Astrocyte of the cerebellum (primary cell): ENCODE data around the gene CLASP1.

Experiments used
- DNase-seq: peaks from one replicate; pipeline ENCODE4 v3.0.0-alpha.2; 2011; ENCODE audit warnings: low read depth
- H3K4me3 ChIP-seq: 2 replicates; pipeline ENCODE4 v1.5.1; 2011; ENCODE audit warnings: mild to moderate bottlenecking, low read depth, low read length, moderate library complexity
- in situ Hi-C: cut with HindIII; loops from 2 replicates; pipeline ENCODE4 v1.10.0; 2017; ENCODE audit warnings: low sequenced_read_pairs
- TF ChIP-seq, protein P1 (sequence below): IDR thresholded peaks from 2 replicates; pipeline ENCODE4 v1.5.1; 2012; ENCODE audit warnings: low read length, low read depth, moderate library complexity, mild to moderate bottlenecking; ENCODE audit errors: missing control alignments

The CLASP1 gene

DNA sequence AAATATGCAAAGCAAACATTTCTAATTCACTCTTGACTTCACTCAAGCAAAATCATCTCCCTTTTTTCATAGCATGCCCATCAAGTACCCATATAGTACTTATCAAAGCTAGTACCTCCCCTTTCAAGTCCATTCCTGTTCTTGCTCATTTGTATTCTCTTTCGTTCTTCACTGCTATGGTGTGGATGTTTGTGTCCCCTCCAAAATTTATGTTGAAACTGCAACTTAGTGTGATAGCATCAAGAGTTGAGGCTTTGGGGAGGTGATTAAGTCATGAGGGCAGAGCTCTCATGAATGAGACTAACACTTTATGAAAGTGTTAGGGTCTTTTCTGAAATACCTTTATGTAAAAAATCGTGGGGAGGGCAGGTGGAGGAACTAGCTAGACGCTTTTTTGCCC, 65.7 kb downstream of the CLASP1 start:
- H3K4me3 ChIP-seq: no peak overlapping the region
- TF ChIP-seq, protein P1, sequence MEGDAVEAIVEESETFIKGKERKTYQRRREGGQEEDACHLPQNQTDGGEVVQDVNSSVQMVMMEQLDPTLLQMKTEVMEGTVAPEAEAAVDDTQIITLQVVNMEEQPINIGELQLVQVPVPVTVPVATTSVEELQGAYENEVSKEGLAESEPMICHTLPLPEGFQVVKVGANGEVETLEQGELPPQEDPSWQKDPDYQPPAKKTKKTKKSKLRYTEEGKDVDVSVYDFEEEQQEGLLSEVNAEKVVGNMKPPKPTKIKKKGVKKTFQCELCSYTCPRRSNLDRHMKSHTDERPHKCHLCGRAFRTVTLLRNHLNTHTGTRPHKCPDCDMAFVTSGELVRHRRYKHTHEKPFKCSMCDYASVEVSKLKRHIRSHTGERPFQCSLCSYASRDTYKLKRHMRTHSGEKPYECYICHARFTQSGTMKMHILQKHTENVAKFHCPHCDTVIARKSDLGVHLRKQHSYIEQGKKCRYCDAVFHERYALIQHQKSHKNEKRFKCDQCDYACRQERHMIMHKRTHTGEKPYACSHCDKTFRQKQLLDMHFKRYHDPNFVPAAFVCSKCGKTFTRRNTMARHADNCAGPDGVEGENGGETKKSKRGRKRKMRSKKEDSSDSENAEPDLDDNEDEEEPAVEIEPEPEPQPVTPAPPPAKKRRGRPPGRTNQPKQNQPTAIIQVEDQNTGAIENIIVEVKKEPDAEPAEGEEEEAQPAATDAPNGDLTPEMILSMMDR: no peak
- no peak for DNase-seq
- in situ Hi-C loops: no loop called here

DNA sequence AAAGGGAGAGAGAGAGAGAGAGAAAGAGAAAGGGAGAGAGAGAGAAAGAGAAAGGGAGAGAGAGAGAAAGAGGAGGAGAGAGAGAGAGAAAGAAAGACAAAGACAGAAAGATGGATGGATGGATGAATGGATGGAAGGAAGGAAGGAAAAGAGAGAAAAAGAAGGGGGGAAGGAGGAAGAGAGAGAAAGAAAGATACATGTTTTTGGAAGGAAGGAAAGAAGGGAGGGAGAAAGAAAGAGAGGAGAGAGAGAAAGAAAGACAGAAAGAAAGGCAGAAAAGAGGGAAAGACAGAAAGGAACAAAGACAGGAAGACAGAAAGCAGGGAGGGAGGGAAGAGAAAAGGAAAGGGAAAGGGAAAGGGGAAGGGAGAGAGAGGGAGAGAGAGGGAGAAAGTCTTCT, 67.0 kb downstream of the CLASP1 start:
- in situ Hi-C loops: no loop called here

DNA sequence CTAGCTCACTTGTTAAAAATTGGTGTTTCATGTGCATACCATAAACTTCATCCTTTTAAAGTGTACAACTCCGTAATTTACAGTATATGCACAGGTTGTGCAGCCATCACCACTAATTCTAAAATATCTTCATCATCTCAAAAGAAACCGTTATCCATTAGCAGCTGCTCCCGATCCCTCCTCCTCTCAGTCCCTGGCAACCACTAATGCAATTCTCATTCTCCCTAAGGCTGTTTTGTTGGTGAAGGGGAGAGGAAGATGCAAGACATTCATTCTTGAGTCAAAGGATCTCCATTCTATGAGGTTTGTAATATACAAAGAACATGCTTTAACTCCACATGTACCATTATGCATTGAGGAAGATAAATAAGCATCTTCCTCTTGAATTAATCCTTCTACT, 70.0 kb downstream of the CLASP1 start:
- TF ChIP-seq, protein P1: no peak
- in situ Hi-C loops: no loop called here
- no peak overlapping the region for H3K4me3 ChIP-seq
- DNase-seq: no peak

More for the DNA sequence above, 67.0 kb downstream of the CLASP1 start:
- no peak for DNase-seq
- no peak overlapping the region for H3K4me3 ChIP-seq
- TF ChIP-seq, protein P1: no peak

DNA sequence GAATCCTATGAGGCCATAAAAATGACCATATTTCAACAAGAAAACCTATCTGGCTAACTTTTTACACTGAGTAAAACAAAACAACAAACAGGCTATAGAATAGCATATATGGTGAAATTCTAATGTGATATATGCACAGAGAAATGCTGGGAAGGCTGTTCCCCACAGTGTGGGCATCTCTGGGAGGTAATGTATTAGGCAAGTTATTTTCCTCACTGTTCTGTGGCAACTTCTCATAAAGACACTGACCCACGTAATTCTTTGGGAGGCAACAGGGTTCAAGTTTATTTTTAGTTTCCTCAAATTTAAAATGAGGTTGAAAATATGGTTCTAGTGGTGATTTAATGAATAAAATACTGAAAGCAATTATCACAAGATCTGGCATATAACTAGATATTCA, 71.9 kb downstream of the CLASP1 start:
- in situ Hi-C loops: no loop called here
- no peak for DNase-seq

DNA sequence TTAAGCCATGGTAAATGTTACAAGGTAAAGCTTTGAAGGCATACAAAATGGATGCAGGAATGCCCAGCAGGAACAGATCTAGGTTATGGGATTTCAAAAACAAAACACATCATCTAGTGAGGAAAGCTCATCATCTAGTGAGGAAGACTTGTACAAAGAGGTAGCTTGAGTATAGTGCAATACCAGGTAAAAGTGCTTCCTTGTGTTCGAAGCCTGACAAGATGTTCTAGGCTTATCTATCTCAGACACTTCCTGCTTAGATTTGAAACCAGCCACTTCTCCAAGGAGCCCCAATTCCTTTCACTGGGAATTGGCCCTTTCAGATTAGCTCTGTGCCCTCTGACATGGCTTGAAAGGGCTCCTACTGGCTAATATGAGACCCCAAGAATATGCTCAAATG, 73.0 kb downstream of the CLASP1 start:
- DNase-seq: no peak
- TF ChIP-seq, protein P1: no peak
- in situ Hi-C loops: no loop called here
- no peak overlapping the region for H3K4me3 ChIP-seq

More for the DNA sequence above, 71.9 kb downstream of the CLASP1 start:
- TF ChIP-seq, protein P1: no peak
- no peak overlapping the region for H3K4me3 ChIP-seq

DNA sequence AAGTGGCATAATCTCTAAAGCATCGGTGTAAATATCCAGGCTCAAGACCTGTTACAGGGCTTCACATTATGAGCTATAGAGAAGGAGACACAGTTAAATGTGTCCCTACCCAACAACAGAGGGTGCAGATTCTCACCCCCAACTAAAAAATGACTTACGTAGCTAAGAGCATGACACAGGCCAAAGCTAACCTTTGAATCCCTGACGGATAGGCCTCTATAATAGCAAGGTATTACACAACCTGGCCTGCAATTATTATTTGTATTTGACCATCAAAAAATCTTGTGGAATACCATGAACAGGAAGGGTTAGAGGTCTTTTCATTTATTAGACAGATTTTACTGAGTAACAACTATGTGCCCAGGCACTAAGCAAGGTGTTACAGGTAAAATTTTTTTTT, 73.5 kb downstream of the CLASP1 start:
- in situ Hi-C loops: no loop called here
- TF ChIP-seq, protein P1: no peak

DNA sequence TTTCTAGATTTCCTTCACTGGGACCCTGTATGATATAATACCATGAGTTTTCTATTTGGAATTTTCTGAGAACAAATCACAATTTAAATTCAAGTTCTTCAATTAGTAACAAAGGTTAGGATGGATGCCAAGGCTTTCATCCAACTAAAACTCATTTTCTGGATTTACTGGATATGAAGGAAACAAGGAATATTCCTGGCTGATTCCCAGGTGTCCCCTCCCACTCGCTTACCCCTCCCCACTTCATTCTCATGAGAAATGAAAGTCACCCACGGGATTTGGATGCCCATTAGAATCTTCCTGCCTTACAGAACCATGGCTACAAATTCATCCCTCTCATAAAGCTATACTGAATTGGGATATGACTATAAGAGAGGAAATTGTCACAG, 78.6 kb downstream of the CLASP1 start:
- no peak overlapping the region for H3K4me3 ChIP-seq
- in situ Hi-C loops: no loop called here
- TF ChIP-seq, protein P1: no peak
- DNase-seq: no peak

More for the DNA sequence above, 73.5 kb downstream of the CLASP1 start:
- H3K4me3 ChIP-seq: no peak overlapping the region
- DNase-seq: no peak
